RCC 7860 (cell line): ENCODE data around the gene SHISA7.

Source experiments
- DNase-seq: peaks from one replicate; pipeline ENCODE4 v3.0.0-alpha.2; 2015; ENCODE audit warnings: low spot score
- FAIRE-seq: peaks from 2 replicates; lab custom pipeline; 2012; peaks lifted over from hg19 to GRCh38; lab: Jason Lieb, UNC

The SHISA7 gene

DNA sequence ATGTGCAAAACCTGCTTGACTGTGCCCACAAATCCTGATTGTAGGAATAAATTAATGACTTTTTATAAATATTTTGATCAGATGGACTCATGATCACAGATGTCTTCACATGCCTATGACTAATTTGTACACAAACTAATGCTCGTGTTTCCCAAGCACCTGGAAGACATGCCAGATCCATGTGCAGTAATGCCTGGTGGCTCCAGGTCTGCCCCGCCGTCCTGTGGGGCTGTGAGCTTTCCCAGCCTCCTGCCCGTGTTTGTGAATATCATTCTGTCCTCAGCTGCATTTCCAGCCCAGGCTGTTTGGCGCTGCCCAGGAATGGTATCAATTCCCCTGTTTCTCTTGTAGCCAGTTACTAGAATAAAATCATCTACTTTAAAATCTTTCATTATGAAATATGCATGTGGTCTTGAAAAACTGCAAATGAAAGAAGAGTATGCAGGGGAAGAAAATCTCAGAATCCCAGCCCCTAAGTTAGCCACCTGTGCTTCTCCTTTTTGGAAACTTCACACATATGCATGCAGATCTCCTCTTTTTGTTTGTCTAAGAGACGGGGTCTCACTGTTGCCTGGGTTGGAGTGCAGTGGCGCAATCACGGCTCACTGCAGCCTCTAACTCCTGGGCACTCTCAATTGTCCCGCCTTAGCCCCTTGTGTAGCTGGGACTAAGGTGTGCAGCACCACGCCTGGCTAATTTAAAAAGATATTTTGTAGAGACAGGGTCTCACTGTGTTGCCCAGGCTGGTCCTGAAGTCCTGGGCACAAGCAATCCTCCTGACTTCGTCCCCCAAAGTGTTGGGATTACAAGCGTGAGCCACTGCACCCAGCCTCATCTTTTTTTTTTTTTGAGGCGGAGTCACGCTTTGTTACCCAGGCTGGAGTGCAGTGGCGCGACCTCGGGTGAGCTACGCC lies 51.1 kb downstream of the SHISA7 start:
- DNase-seq: no peak
- no peak for FAIRE-seq

- FAIRE-seq (no peak), DNase-seq (no peak)
These were observed 51.9 kb downstream of the SHISA7 start for GRCh38 chr19:55391191-55391670.

- no peak for FAIRE-seq
- no peak for DNase-seq
These were observed 52.6 kb downstream of the SHISA7 start for GRCh38 chr19:55390461-55390880.

GRCh38 chr19:55389386-55390317 lies 53.4 kb downstream of the SHISA7 start:
- FAIRE-seq: no peak
- DNase-seq: no peak

DNA sequence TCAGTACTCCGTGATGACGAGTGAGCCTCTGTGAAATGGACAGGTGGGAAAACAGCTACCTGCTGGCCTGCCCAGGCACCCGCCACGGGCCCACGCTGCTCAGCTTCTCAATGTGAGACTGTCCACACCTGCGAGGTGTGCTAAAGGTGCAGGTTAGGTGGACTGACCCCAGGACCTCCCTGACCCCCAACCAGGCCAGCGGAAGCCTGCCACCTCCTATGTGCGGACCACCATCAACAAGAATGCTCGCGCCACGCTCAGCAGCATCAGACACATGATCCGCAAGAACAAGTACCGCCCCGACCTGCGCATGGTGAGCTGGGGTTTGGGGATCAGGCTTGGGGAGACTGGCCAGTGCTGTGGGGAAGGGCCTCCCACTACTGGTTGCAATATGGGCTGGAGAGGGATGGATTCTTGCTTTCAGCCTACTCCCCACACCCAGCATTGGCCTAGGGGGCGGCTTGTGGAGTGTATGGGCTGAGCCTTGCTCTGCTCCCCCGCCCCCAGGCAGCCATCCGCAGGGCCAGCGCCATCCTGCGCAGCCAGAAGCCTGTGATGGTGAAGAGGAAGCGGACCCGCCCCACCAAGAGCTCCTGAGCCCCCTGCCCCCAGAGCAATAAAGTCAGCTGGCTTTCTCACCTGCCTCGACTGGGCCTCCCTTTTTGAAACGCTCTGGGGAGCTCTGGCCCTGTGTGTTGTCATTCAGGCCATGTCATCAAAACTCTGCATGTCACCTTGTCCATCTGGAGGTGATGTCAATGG lies 55.2 kb downstream of the SHISA7 start:
- FAIRE-seq (no peak), DNase-seq (no peak)

DNA sequence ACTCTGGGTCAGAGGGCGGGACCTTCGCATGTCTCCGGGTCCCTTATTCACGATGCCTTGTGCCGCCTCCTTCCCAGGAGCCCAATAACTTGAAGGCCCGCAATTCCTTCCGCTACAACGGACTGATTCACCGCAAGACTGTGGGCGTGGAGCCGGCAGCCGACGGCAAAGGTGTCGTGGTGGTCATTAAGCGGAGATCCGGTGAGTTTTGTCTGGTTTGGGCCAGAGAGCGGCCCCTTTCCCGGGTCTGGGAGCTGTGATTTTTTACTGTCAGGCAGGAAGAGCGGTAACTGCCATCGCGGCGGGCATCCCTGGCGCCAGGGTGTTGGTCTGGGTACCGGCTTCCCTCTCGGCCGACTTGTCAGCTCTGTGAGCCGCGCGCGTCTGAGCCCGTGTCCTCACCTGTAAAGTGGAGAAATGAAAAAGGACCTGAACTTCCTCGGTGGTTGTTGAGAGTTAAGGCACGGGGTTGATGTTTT lies 56.6 kb downstream of the SHISA7 start:
- FAIRE-seq (no peak), DNase-seq (no peak)

- FAIRE-seq (peak; percentile 77), DNase-seq (peak; percentile 91)
These were observed 57.2 kb downstream of the SHISA7 start, which contains the start of gene RPL28 for GRCh38 chr19:55385724-55386492. Gene RPL28, plus strand, starts transcription at chr19:55385932. Its CDS starts 426 bp downstream, at chr19:55386358.

- peak; percentile 64 for FAIRE-seq
- peak; percentile 75 for DNase-seq
These were observed 58.0 kb downstream of the SHISA7 start for GRCh38 chr19:55384920-55385723.

DNA sequence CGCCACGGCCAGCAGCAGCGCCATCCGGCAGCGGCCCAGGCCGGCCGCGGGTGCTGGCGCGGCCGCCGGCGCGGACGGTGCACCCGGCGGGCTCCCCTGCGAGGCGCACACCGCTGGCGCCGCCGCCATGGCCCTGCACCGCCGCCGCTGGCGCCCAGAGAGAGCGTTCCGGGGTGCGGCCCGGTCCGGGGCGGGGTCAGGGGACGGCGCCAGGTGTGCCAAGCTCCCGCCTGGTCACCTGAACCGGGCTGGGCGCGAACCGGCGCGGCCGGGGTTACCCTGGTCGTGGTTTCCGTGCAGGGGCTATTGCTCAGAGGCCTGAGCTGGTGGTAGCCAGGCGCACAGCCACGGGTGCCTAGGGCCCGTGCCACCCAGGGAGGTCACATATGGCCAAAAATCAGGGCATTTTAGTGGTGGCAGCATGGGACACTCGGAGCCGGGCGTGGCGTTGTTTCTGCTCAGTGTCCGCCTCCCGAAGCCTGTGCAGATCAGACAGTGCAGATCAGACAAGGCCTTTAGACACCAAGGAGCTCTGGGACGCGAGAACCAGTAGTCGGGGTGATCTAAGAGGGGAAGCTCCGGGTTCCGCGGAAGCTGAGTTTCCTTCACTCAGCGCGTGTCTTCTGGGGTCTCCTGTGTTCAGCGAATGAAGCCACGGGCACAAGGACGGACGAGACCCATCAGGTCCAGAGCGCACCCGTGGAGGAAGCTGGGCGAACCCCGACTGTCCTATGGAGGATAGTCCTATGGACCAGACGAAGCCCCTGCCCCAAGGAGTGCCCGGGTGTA lies 58.8 kb downstream of the SHISA7 start, which contains the start of gene TMEM238:
Gene TMEM238, minus strand, starts transcription at position 162 of the 789 bp plus-strand sequence. Its CDS starts 33 bp downstream, at position 129.
- FAIRE-seq (no peak), DNase-seq (no peak)

DNA sequence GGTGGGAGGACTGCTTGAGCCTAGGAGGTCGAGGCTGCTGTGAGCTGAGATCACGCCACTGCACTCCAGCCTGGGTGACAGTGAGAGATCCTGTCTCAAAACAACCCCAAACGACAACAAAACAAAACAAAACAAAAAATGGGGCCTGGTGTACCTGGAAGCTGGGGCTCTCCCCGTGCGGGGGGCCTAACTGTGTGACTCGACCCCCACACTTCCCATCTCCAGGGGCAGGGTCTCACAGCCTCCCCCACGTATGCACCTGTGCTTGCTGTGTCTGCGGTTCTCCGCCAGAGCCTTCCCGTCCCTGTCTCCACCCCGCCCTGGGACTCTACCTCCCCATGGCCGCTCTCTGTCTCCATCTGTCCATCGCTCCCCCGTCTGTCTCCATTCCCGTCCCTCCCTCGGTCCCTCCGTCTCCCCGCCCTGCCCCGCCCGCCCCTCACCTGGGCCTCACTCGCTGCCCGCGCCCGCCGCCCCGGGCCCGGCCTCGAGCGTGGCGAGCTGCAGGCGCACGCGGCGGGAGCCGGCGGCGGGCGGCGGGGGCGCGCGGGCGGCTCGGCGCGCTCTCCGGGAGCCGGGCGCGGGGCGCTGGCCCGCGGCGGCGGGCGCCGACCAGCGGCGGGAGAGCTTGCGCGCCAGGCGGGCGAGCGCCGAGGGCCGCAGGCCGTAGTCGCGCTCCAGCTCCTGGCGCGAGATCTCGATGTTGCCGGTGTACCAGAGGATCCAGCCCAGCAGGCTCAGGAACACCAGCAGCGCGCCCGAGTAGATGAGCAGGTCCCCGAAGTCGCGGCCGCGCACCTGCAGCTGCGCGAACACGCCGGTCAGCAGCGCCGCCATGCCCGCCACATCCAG lies 59.6 kb downstream of the SHISA7 start:
- no peak for FAIRE-seq
- DNase-seq: no peak

- FAIRE-seq (no peak), DNase-seq (no peak)
These were observed 60.5 kb downstream of the SHISA7 start for GRCh38 chr19:55382522-55383054.

GRCh38 chr19:55382013-55382412 lies 61.1 kb downstream of the SHISA7 start:
- no peak for DNase-seq
- no peak for FAIRE-seq

GRCh38 chr19:55379174-55379573 lies 63.9 kb downstream of the SHISA7 start:
- DNase-seq (no peak), FAIRE-seq (no peak)
